Nephron progenitor cell (in vitro differentiated cells): ENCODE data around the gene MYLK2.

Experiments
- DNase-seq: peaks from one replicate; pipeline ENCODE4 v3.0.0; 2021
- H3K27ac Mint-ChIP-seq: 2 replicates; pipeline ENCODE4 v1.8.0; 2021; ENCODE audit warnings: mild to moderate bottlenecking, moderate library complexity, mixed read lengths
- H3K27me3 Mint-ChIP-seq: 2 replicates; pipeline ENCODE4 v1.8.0; 2021; ENCODE audit warnings: mild to moderate bottlenecking, low read depth, mixed read lengths; ENCODE audit not compliant: poor library complexity
- H3K36me3 Mint-ChIP-seq: 2 replicates; pipeline ENCODE4 v1.8.0; 2021; ENCODE audit warnings: low read depth, mixed read lengths
- H3K4me1 Mint-ChIP-seq: 2 replicates; pipeline ENCODE4 v1.8.0; 2021; ENCODE audit warnings: mixed read lengths
- H3K4me3 Mint-ChIP-seq: 2 replicates; pipeline ENCODE4 v1.8.0; 2021; ENCODE audit warnings: mild to moderate bottlenecking, moderate library complexity, mixed read lengths
- H3K9me3 Mint-ChIP-seq: 2 replicates; pipeline ENCODE4 v1.8.0; 2021; ENCODE audit warnings: mild to moderate bottlenecking, moderate library complexity, mixed read lengths
- TF ChIP-seq, protein P1 (sequence below): fragments of 200-600 bp; sonication (generic); IDR thresholded peaks from 2 replicates; pipeline ENCODE4 v1.5.0; 2021; ENCODE audit warnings: antibody characterized with exemption

The MYLK2 gene

DNA sequence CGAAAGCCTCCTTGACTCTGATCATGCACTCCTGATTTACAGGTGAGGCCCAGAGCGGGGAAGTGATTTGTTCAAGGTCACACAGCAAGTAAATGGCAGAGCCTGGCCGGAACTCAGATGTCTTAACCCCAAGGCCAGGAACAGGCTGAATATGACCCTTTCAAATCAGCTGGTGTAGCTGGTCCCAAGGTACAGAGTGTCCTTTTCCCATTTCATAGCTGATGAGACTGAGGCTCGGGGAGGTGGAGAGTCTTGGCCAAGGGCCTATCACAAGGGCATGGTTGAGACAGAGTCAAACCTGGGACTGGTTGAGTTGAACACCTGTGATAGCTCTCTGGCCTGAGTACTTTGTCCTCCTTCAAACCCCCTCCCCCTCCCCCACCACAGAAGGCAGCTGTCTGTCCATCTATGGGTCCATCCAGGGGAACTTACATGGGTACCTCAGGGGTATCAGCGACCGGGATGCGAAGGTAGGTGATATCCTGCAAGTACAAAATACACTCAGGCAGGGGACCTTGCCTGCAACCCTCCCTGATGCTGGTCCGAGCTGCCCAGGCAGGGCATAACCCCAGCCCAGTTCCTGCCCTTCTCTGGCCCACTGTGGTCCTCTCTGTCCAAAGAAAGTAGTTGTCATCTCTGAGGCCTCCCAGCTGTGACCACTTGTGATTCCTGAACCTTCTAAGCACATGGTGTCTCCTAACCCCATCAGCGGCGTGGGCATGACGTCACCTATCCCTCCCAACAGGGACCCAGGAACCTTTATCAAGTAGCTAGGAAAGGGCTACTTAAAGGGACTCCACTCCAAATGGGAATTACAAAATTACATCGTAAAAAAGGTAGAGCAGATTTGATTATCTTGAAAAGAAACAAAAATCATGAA lies 45.6 kb downstream of the MYLK2 start:
- Mint-ChIP-seq H3K36me3 (peaks cover 3% of the 10 kb centered on the region), H3K27me3 (peaks cover 11% of the 10 kb centered on the region), H3K4me3 (no peak overlapping the region), H3K9me3 (no peaks in the 10 kb centered on the region), H3K27ac (no peak overlapping the region), H3K4me1 (peaks cover 54% of the 10 kb centered on the region)
- TF ChIP-seq, protein P1, sequence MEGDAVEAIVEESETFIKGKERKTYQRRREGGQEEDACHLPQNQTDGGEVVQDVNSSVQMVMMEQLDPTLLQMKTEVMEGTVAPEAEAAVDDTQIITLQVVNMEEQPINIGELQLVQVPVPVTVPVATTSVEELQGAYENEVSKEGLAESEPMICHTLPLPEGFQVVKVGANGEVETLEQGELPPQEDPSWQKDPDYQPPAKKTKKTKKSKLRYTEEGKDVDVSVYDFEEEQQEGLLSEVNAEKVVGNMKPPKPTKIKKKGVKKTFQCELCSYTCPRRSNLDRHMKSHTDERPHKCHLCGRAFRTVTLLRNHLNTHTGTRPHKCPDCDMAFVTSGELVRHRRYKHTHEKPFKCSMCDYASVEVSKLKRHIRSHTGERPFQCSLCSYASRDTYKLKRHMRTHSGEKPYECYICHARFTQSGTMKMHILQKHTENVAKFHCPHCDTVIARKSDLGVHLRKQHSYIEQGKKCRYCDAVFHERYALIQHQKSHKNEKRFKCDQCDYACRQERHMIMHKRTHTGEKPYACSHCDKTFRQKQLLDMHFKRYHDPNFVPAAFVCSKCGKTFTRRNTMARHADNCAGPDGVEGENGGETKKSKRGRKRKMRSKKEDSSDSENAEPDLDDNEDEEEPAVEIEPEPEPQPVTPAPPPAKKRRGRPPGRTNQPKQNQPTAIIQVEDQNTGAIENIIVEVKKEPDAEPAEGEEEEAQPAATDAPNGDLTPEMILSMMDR: no peak
- DNase-seq: no peak

DNA sequence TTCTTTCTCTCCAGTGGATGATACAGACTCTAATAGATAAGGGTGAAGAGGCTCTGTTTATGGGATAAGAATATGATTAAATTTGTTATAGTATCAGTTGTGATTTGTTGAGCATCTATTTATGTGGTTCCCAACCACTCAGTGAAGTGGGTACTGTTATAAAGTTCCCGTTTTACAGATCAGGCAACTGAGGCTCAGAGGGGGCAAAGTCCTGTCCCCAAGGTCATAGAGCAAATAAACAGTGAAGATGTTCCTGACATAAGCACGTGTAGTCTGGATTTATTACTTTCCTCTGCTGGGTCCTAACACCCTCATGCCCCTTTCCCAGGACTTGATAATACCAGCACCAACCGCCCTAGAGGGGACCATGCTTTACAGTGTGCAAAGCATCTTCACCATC lies 47.1 kb downstream of the MYLK2 start:
- Mint-ChIP-seq H3K27ac (no peak overlapping the region), H3K4me1 (peaks cover 54% of the 10 kb centered on the region), H3K27me3 (peaks cover 11% of the 10 kb centered on the region), H3K9me3 (no peaks in the 10 kb centered on the region), H3K36me3 (peaks cover 3% of the 10 kb centered on the region), H3K4me3 (no peak overlapping the region)
- no peak for DNase-seq
- TF ChIP-seq, protein P1: no peak

DNA sequence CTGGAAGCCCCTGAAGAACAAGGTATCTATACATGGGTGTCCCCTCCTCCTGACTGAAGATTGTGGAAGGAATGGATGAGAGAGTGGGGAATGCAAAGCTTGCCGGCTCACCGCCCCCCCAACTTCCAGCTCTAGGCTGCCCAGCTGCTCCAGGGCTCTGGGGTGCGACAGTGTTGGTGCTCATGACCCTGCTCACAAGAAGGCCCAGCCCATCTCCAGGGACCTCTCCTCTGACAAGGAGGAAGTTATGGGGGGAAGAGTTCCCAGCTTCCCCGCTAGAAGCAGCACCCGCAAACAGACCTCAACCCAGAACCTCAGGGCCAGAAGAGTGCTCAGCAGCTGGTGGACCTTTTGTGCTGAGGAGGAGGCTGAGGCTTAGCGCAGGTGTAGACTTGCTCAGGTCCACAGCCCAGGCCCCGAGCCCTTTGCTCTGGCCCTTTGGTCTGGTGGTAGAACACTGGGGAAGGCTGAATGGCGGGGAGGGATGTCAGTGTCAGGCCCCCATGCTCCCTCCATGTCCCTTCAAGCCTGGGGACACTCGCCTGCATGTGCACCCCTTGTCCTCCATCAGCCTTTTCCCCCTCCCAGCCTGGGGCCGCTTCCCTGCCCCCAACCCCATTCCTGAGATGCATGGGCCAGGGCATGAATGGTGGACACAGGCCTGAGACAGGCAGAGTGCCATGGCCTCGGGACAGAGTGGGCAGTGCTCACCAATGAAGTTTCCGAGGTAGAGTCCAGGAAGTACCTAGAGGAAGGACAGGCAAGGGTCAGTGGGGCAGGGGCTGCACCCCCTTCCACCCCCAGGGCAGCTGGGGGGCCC lies 49.9 kb downstream of the MYLK2 start:
- peaks cover 5% of the 10 kb centered on the region for H3K36me3 Mint-ChIP-seq
- H3K4me3 Mint-ChIP-seq: peak overlapping the region; percentile 99
- H3K9me3 Mint-ChIP-seq: no peaks in the 10 kb centered on the region
- H3K4me1 Mint-ChIP-seq: peaks cover 50% of the 10 kb centered on the region
- peaks cover 11% of the 10 kb centered on the region for H3K27me3 Mint-ChIP-seq
- no peak for DNase-seq
- TF ChIP-seq, protein P1: no peak
- H3K27ac Mint-ChIP-seq: no peak overlapping the region

DNA sequence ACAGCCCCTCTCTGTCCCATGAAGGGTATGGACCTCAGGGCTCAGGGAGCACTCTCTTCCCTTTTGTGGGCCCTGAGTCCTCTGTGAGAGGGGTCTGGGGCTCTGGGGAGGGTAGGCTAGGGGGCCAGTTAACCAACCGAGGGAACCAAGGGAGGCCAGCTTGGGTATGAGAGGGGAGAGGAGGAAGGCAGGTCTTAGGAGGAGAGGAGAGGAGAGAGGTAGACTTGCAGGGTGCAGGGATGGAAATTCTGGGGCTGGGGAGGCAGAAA lies 50.5 kb downstream of the MYLK2 start:
- no peaks in the 10 kb centered on the region for H3K9me3 Mint-ChIP-seq
- no peak for DNase-seq
- peak overlapping the region; percentile 99 for H3K4me3 Mint-ChIP-seq
- peaks cover 11% of the 10 kb centered on the region for H3K36me3 Mint-ChIP-seq
- peak overlapping the region; percentile 61 for H3K27ac Mint-ChIP-seq
- H3K4me1 Mint-ChIP-seq: peaks cover 54% of the 10 kb centered on the region
- peaks cover 11% of the 10 kb centered on the region for H3K27me3 Mint-ChIP-seq
- TF ChIP-seq, protein P1: no peak

DNA sequence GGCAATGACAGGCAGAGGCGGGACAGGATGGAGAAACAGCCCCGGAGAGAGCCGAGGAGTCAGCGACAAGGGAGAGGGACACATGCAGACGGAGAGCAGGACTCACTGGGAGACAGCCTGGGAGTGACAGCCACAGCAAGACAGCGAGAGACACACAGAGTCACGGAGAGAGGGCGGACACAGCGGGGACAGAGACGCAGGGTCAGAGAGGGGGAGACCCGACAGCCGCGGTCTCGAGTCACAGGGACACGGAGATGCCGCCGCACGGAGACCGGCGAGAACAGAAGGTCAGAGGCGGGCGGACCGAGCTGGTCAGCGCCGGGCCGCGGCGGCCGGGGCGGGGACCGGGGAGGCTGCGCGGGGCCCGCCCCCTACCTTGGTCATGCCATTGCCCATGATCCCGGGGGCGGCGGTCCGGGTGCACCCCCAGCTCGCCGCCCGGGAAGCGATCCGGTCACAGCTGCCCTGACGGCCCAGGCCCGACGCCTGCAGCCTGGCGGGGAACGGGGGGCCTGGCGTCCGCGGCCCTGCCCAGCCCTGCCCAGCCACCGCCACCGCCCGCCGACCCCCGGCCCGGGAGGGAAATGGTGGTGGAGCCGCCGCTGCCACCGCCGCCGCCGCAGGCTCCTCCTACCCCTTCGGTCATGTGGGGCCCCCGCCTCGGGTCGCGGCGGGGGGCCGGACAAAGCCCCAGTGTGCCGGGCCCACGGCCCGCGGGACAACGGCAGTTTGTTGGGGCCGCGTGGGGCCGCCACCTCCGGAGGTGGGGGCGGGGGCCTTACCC lies 51.0 kb downstream of the MYLK2 start, which contains the start of the genes DUSP15 and TTLL9:
Gene DUSP15, minus strand, starts transcription at position 586 of the 784 bp plus-strand sequence. Its CDS starts 190 bp downstream, at position 396.
Gene TTLL9, plus strand, starts transcription at position 693 of the 784 bp plus-strand sequence. CDS start 493 bp downstream, outside the sequence.
- H3K4me1 Mint-ChIP-seq: peaks cover 54% of the 10 kb centered on the region
- peak within 1 kb of the TSS; percentile 61 for H3K27ac Mint-ChIP-seq
- H3K36me3 Mint-ChIP-seq: peaks cover 13% of the 10 kb centered on the region
- TF ChIP-seq, protein P1: no peak
- H3K4me3 Mint-ChIP-seq: peak within 1 kb of the TSS; percentile 99
- H3K9me3 Mint-ChIP-seq: no peaks in the 10 kb centered on the region
- peaks cover 11% of the 10 kb centered on the region for H3K27me3 Mint-ChIP-seq
- peak; percentile 76 for DNase-seq
